ENCODE data around the gene ZNF611.

DNA sequence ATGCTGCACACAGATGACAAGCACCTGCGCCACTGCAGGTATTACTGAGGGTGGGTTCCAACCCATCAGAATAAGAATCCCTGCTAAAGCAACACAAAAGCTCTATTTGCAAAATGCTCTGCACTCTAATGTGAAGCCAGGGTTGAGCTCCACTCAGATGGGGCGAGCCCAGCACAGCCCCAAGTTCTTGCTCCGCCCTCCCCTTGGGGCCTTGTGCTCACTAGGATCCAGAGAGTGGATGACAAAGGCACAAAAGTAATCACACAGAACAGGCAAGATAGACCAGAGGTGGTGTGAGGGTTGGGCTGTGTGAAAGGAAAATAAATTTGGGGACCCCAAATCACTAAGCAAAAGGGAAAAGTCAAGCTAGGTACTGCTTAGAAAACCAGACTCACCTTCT, 8.2 kb upstream of the ZNF611 start:
- TF ChIP-seq, protein P1, sequence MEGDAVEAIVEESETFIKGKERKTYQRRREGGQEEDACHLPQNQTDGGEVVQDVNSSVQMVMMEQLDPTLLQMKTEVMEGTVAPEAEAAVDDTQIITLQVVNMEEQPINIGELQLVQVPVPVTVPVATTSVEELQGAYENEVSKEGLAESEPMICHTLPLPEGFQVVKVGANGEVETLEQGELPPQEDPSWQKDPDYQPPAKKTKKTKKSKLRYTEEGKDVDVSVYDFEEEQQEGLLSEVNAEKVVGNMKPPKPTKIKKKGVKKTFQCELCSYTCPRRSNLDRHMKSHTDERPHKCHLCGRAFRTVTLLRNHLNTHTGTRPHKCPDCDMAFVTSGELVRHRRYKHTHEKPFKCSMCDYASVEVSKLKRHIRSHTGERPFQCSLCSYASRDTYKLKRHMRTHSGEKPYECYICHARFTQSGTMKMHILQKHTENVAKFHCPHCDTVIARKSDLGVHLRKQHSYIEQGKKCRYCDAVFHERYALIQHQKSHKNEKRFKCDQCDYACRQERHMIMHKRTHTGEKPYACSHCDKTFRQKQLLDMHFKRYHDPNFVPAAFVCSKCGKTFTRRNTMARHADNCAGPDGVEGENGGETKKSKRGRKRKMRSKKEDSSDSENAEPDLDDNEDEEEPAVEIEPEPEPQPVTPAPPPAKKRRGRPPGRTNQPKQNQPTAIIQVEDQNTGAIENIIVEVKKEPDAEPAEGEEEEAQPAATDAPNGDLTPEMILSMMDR (IDR thresholded peaks at IDR 0.05; ENCODE audit: poor library complexity): no peak
- no peak for TF ChIP-seq EZH2phosphoT487 (IDR thresholded peaks at IDR 0.05; ENCODE audit: low read depth, severe bottlenecking, unreplicated experiment)
- no peak for TF ChIP-seq EZH2 (IDR thresholded peaks at IDR 0.05; ENCODE audit: borderline replicate concordance)

All from hepatocyte (in vitro differentiated cells).